HG03108 (cell line): ENCODE measurements around the gene BNIP5.
"Not testable (repeated sequence)": the region's sequence is repeated elsewhere in the genome, so short reads cannot be mapped to it uniquely, and the experiment has no call there.

Experiments used
- ATAC-seq: cut with Tn5 transposase; IDR thresholded peaks from one replicate; pipeline ENCODE4 v1.9.1; 2021; ENCODE audit warnings: moderate library complexity; ENCODE audit not compliant: unreplicated experiment

The BNIP5 gene

DNA sequence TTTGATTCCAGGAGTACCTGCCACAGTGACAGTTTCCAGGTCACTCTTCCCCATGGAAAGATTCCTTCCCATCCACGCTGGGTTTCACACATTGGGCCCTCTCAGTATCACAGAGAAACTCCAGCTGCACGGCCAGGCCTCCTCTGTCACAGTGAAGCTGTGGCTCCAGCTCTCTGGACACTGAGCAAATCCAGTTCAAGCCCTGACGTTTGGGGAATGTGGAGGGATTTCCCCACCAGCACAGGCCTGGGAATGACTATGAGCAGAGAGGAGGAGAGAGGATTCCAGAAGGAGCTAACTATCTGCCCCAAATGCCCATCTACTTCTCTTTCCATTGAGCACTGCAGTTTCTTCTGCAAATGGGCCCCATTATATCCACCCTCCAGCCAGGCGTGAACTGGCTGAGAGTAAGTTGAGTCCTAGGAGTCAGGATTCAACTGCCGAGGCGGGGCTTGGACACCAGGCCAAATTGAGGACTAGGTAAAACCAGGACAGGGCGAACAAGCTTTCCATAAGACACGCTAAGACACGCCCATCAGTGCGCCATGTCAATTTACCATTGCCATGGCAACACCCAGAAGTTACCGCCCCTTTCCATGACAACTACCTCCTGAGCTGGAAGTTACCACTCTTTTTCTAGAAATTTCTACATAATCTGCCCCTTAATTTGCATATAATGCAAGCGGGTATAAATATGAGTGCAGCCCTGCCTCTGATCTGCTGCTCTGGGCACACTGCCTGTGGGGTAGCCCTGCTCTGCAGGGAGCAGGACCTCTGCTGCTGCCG is 9.2 kb upstream of the BNIP5 start:
- no peak for ATAC-seq

DNA sequence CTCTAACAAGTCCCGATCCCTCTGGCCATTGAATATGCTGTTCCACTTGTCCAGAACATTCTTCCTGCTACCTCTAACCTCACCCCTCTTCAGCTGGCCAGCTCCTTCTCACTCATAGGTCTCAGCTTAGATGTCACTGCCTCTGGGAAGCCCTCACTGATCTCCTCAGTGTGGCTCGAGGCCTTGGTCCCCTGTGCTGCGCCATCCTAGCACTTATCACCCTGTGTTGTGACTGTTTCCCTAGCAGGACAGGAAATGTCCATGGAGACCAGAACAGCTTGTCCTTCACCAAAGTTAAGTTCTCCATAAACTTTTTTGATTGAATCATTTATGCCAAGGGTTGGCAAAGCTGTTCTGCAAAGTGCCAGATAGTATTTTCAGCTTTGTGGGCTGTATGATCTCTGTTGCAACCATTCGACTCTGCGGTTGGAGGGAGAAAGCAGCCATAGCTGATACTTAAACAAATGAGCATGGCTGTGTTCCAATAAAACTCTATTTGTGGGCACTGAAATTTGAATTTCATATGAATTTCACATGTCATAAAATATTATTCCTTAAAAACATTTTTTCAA is 6.5 kb upstream of the BNIP5 start:
- ATAC-seq, result no peak

DNA sequence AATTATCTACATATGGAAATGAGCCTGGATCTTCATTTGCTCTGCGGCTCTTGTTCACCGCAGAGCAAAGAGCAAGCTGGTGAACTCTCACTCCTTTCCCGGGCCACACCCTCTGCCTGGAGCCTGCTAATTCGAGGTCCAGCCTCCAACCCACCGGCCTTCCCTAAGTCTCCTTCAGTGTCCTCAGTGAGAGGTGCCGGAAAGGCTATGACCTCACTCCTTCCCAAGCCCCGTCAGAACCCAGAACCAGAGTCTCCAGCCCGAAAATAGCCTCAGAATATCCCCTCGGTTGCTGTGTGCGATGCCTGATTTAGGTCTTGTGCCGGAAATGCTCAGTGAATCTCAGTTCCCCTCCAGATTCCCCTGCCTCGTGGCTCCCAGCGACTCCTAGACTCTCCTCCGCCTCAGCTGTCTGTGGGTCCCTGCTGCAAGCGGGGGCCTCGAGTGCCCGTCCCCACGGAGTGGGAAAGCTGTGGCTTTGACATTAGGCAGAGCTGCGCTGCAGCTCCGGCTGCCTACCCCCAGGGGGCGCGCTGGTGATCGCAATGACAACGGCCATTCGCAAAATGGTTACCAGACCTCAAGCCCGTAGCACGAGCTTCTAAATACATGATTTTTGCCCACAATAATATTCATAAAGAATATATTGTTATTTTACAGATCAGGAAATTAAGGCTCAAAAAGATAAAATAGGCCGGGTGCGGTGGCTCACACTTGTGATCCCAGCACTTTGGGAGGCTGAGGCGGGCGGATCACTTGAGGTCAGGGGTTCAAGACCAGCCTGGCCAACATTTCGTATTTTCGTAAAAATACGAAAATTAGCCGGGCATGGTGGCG is 4.1 kb upstream of the BNIP5 start:
- ATAC-seq, result no peak

DNA sequence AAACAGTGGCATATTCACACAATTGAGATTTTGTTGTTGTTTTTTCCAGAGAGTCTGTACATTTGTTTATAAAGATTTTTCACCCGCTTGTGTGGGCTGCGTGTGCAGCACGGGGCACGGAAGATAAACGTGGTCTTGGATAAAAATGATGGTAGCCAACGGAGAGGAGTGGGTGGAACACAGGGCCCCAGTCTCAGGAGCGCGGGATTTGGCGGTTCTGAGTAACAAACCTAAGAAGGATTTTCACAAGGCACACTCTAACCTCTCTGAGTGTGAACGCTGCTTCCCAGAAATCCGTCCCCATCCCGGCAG is 3.6 kb upstream of the BNIP5 start:
- ATAC-seq, result no peak

DNA sequence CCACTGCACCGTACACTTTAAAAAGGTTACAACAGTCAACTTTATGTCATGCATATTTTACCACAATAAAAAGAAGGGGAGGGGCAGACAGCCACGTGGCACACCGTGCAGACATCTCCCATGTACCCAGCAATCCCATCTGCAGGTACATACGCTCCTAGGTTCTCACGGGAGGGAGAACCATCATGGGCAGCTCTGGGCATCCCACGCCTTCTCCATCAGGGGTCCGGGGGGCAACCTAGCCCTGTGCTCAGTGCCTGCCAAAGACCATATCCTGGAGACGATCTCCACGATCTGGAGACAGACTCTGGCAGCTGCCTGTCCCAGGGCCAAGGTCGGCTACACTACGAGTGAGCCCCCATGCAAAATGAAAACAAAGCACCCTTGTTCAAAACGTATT is 2.5 kb upstream of the BNIP5 start:
- ATAC-seq, result no peak

DNA sequence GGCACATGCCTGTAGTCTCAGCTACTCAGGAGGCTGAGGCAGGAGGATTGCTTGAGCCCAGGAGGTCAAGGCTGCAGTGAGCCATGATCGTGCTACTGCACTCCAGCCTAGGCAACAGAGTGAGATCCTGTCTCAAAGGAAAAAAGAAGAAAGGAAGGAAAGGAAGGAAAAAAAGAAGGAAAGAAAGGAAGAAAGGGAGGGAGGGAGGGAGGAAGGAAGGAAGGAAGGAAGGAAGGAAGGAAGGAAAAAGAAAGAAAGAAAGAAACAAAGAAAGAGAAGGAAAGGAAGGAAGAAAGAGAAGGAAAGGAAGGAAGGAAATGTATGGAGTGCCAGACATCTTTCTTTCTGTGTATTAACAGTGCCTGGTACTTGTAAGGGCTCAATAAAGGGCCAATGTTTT is 1.5 kb upstream of the BNIP5 start:
- ATAC-seq, result not testable (repeated sequence)

DNA sequence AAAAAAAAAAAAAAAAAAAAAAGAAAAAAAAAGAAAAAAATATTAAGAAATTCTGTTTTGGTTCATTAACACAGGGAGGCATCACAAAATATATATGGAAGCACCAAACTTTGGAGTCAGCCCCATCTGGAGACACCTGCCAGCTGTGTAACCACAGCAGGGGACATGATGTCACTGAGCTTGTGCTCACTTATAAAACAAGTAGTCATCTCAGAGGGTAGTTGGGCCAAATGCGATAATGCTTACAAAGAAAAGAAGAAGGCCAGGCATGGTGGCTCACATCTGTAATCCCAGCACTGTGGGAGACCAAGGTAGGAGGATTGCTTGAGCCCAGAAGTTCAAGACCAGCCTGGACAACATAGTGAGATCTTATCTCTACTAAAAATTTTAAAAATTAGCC is 1.1 kb upstream of the BNIP5 start:
- ATAC-seq, result no peak

DNA sequence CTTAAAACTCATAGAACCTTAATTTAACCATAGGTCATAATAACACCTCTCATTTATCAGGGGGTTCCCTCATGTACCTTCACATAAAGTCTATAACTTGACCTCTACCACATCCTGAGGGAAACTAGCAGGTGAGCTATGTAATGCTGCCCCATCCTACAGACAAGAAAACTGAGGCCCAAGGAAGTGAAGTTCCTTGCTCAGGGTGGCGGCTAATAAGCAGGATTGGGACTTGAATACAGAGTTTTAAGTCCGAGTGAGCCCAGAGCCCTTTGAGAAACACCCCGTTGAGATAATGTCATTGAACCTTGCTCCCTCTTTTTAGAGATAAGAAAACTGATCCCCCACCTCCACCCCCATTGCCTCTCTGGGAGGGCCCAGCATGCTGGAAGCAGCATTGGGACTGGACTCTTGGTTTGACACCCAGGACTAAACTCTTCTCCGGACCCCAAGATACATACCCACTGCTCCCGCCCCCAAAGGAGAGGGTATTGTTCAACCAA is 429 bp downstream of the BNIP5 start:
- no peak for ATAC-seq

DNA sequence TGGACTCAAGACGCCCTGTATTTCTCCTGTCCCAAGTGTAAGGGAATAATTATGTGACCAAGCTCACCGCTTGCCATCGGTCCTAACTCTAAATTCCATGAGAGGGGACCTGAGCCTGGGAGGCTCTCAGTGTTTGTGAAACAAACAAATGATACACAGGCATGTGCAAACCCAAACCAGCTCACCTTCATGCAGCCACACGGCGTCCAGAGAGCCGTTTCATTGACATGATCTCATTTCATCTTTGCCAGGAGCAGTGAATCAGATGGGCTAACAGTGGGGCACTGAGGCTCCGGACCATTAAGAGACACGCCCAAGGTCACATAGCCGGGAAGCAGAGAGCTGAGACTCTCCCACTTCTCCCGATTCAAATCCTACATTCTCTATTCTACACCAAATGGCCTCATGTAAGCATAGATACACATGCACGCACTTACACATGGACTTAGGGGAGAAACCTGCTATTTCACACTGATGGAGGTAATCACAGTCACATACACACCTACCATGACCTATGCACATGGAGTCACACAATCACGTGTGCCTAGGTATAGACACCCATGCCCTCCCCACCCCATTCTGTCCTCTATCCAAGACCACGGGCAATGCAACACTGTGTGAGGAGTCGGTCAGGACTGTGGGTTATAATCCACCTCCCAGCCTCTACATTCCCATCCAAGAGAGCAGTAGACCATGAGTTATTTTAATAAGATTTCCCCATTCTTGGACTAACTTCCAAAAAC is 1.1 kb downstream of the BNIP5 start:
- ATAC-seq, result no peak

DNA sequence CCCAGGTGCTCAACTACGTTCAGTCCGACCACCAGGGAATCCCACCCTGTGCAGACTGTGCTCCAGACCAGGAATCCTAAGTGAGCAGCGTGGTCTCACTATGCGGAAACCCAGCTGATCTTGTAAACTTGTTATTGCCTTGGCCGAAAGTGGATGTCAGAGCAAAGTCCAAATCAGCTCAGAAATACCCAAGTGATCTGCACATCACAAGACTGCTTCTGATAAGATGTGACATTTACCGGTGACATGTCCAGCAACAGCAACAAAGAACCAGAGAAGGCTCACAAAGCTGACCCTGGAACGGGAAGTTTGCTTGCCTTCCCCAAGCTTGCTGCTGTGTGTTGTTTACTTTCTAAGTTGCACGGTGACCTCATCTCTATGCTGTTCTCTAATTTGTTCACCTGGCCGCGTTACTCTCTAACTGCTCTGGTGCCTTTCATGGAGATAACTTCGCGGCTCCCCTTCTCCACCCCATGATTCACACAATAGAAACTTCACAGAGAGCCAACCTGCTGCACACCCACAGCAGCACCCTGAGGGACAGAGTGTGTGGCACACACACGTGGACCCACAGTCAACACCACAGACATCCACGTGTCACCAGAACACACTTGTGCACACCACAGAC is 1.7 kb downstream of the BNIP5 start:
- no peak for ATAC-seq

DNA sequence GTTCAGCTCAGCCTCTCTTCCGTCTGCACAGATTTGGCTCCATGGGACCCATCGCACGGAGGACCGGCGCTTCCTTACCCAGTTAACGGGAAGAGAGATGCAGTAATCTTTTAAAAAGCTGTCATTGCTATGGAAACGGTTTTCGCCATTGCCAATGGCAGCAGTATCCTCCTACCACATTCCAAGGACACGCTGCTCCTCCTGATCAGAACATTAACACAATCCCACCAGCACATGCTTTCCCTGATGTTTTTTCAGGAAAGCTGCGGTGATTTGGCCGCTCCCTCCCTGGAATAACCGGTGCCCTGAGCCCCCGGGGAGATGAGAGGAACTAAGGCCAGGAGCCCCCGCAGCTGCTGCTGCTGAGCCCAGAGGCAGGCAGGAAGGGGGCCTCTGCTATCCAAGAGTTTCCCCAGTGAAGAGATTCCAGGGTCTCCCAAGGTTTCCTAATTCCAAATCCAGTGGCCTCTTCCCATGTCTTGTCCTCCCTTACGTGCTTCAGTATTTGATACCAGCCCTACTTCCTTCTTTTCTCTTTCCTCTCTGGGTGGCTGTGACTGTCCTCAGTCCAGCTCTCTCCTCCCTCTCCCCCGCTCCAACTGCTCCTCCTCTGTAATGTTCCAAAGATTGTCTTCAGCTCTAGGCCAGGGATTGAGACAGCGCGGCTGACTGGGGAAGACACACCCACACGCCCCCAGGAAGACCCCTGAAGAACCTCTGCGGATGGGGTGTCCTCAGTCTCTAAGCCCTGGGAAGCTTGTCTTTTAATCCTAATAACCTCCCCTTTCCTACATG is 2.6 kb downstream of the BNIP5 start:
- no peak for ATAC-seq

DNA sequence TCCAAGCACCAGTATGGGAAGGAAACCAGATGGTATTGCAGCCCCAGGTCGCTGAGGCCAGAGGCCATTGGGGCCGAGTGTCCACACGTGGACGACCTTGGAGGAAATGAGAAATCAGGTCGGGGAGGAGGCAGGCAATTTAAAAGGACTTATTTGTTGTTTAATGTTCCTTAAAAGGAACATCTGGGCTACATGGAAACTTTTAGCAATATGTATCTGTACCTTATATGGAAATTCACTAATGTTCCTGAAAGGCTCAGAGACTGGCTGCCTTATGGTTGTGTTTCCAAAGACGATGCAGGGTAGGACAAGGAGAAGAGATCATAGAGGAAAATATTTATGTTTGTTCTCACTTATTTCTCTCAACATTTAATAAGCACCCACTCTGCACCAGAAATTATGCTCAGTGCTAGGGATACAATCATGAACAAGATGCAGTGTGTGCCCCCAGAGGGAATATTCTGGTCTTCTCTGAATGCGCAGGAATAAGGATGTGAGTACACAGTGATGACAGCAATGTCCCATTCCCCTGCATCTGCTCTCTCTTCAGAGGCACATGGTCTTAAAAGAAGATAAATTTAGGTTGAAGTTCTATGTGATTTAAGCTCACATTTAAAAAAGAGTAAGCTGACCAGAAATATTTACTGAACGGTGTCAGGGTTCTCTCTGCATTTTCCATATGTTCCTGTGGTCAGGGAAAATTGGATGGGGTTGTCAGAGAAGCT is 3.4 kb downstream of the BNIP5 start:
- ATAC-seq, result no peak

DNA sequence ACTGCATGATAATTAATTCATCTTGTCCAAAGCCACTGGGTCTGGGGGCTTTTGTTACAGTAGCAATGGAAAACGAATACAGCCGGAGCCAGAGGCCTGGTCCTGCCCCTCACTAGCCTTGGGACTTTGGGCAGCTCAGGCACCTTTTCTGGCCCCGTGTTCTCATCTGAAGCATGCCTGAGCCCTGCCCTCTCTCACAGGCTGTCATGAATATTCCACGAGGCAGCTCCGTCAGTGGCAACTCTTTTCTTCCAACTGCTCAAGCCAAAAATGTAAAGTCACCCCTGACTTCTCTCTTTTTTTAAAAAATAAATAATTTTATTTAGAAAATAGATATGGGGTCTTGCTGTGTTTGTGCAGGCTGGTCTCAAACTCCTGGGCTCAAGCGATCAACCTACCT is 5.3 kb downstream of the BNIP5 start:
- no peak for ATAC-seq

DNA sequence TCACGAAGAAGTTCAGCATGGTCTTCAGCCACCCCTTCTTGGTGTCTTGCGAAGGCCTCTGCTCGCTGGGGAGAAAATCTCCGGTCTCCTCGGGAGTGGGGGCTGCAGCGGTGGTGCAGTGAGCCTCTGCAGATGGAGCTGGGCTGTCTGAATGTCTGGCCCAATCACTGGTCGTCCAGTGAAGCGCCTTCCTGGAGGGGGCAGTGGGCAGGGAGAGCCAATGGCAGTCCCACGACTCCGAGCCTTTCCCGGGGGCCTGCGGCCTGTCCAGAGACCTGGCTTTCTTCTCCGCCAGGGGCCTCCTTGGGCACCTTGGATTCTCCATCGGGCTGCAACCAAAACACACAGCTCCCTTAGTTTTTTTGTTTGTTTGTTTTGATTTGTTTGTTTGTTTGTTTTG is 6.3 kb downstream of the BNIP5 start:
- ATAC-seq, result no peak

DNA sequence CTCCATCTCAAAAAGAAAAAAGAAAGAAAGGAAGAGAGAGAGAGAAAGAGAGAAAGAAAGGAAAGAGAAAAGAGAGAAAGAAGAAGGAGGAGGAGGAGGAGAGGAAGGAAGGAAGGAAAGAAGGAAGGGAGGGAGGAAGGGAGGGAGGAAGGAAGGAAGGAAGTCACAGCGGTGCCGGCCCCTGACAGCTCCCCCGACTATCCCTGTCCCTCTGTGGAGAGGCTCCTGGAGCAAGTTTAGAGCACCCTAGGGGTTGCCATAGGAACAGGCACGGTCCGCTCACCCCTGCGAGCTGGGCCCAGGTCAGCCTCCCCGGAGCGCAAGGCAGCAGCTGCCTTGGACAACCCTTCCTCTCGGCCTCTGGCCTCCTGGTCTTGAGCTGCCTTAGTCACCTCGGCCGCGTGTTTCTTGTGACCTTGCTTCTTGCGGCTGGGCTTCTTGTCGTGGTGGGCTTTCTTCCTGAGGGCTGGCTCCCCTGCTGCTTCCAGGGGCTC is 6.8 kb downstream of the BNIP5 start:
- no peak for ATAC-seq

DNA sequence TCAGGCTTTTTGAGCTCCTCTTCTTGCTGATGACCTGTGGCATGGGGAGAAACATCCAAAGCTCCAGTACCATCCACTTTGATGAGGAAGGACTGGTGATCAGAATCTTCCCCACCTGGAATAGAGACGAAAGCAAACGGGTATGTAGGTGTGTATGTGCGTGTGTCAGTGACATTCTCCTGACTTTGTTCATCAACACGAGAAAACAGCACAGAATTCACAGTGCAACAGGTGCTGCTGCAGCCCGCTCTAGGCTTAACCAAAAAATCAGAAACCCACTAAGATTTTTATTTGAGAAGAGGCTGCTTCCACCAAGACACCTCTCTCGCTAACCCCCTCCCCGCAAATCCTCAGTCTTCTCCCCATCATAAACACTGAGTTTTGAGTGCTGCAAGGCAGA is 8.1 kb downstream of the BNIP5 start:
- ATAC-seq, result no peak

DNA sequence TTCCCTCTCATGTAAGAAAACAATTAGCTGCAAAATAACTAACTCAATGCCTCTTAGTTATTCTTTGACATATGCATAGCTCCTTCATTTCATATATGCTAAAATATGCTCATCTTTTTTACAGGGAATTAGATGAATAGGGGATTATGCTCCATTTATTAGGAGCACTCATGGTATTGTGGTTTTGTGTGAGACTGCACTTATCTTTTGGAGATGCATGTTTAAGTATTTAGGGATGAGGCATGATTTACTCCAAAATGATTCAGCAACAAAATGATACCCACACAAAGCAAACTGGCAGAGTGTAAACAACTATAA is 8.8 kb downstream of the BNIP5 start:
- ATAC-seq, result no peak

DNA sequence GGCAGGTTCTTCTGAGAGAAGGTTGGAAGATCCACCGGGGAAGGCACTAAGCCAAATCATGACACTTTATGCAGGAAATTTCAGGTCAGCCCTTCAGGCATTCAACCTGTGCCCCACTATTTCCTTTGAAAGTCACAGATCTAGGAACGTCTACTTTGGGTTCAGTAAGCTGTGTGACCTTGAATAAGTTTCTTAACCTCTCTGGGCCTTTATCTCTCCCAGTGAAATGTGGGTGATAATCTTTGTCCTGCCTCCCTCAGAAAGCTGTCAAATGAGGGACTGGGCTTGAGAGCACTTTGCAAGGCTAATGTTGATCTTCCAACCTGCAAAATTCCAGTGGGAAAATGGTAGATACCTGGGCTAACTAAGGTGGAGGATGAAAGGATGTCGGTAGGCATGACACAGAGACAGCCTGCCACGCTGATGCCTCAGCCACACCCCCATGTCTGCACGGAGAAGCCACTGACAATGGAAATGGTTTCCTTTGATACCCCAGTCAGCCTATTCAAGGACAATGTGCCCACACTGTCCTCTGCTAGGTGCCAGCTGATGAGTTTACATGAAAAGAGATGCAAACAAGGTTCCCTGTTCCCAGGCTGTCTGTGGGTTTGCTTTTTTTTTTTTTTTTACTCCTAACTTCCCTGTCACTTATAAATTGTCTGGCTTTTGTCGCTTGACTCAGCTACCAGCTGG is 9.3 kb downstream of the BNIP5 start:
- ATAC-seq, result no peak
